ENCODE data around the gene ART1. TPM values are rescaled to one million over a fixed set of nuclear protein-coding genes. Genes with fewer than 3 reads are reported as not detected.

Gene ART1
- total and polyA plus RNA-seq, 2 donors = not detected

- H3K27ac ChIP-seq (ENCODE audit: low read depth) = no peak overlapping the region
- H3K4me3 ChIP-seq (ENCODE audit: low read depth, low read length) = no peak overlapping the region
- no peaks in the 10 kb centered on the region for H3K4me1 ChIP-seq (ENCODE audit: insufficient read depth)
- WGBS = 49% methylated on average over 2 of the region's 2 CpGs
- DNase-seq (ENCODE audit: extremely low spot score) = no peak
- H3K36me3 ChIP-seq (ENCODE audit: insufficient read depth) = peaks cover 7% of the 10 kb centered on the region
These were observed 39.9 kb downstream of the ART1 start for GRCh38 chr11:3684819-3685172.

DNA sequence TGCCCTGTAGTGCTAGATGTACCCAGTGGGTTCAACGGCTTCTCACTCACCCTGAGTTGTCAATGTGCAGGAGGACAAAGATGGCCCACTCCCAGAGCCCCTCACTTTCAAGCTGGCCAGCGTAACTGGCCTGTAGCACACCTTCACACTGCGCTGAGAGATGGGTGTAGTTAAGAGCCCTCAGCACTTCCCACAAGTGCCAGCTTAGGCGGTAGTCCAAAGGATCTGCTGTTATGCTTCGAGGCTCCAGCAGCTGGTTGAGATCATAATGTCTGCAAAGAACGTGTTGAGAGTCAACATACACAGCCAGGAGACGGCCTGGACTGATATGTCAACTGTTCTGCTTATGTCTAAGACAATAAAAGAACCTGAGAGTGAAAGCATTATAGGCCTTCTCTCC is 41.0 kb downstream of the ART1 start:
- no peak for DNase-seq (ENCODE audit: extremely low spot score)
- H3K27ac ChIP-seq (ENCODE audit: low read depth) = no peak overlapping the region
- 48% methylated on average over 7 of the region's 7 CpGs for WGBS
- no peaks in the 10 kb centered on the region for H3K4me1 ChIP-seq (ENCODE audit: insufficient read depth)
- no peak overlapping the region for H3K4me3 ChIP-seq (ENCODE audit: low read depth, low read length)
- H3K36me3 ChIP-seq (ENCODE audit: insufficient read depth) = peaks cover 5% of the 10 kb centered on the region

DNA sequence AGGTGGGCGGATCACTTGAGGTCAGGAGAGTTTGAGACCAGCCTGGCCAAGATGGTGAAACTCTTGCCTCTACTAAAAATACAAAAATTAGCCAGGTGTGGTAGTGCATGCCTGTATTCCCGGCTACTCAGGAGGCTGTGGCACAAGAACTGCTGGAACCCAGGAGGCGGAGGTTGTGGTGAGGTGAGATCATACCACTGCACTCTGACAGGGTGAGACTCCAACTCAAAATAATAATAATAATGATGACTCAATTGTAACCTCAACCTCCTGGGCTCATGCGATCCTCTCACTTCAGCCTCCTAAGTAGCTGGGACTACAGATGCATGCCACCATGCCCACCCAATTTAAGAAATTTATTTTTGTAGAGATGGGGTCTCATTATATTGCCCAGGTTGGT is 41.8 kb downstream of the ART1 start:
- Histone ChIP-seq H3K4me3 (ENCODE audit: low read depth, low read length) (no peak overlapping the region), H3K4me1 (ENCODE audit: insufficient read depth) (no peaks in the 10 kb centered on the region), H3K27ac (ENCODE audit: low read depth) (no peak overlapping the region), H3K36me3 (ENCODE audit: insufficient read depth) (peaks cover 5% of the 10 kb centered on the region)
- 98% methylated on average over 4 of the region's 4 CpGs for WGBS
- DNase-seq (ENCODE audit: extremely low spot score) = no peak

DNA sequence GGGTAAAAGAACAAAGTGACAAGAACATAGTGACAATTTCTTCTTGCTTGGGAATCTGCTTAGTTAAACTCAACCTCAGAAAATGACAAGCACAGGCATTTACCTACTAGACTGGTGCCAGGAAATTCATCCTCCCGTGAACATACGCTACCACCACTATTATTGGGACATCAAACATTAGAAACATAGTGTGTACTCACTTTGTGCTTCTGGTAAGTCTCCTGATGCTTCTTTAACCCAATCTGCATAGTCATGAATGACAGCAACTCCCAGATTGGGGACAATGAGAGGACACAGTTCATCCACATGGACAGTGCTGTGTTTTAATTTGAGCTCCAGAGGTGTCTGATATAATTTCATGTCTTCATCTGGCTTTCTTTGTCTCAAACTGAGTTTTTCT is 55.5 kb downstream of the ART1 start:
- no peak for DNase-seq (ENCODE audit: extremely low spot score)
- Histone ChIP-seq H3K4me3 (ENCODE audit: low read depth, low read length) (no peak overlapping the region), H3K36me3 (ENCODE audit: insufficient read depth) (peaks cover 8% of the 10 kb centered on the region), H3K4me1 (ENCODE audit: insufficient read depth) (no peaks in the 10 kb centered on the region), H3K27ac (ENCODE audit: low read depth) (no peak overlapping the region)
- whole genome bisulfite sequencing = 91% methylated on average over 2 of the region's 2 CpGs

DNA sequence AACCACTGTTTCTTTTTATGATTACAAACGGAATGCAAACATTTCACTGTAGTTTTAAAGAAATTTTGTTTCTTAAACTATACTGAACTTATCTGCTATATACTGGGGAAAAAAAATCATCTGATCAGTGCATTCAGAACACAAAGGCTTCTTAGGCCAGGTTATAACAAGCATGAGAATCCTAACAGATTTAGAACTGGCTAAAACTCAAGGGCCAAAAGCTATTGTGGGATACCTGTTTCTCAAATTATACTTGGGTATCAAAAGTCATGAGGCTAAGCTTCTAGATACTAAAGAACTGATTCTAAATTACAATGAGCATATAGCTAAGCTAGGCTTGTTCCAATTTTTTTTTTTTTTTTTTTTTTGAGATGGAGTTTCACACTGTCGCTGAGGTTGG is 56.0 kb downstream of the ART1 start:
- no peak for DNase-seq (ENCODE audit: extremely low spot score)
- H3K4me1 ChIP-seq (ENCODE audit: insufficient read depth) = no peaks in the 10 kb centered on the region
- H3K4me3 ChIP-seq (ENCODE audit: low read depth, low read length) = no peak overlapping the region
- 89% methylated on average over 2 of the region's 2 CpGs for WGBS
- peaks cover 8% of the 10 kb centered on the region for H3K36me3 ChIP-seq (ENCODE audit: insufficient read depth)
- H3K27ac ChIP-seq (ENCODE audit: low read depth) = no peak overlapping the region

- WGBS = 80% methylated on average over 3 of the region's 3 CpGs
These were observed 58.5 kb downstream of the ART1 start for GRCh38 chr11:3703383-3703782.

GRCh38 chr11:3707176-3707575 is 62.2 kb downstream of the ART1 start:
- DNase-seq (ENCODE audit: extremely low spot score) = no peak
- Histone ChIP-seq H3K4me3 (ENCODE audit: low read depth, low read length) (no peak overlapping the region), H3K36me3 (ENCODE audit: insufficient read depth) (peaks cover 5% of the 10 kb centered on the region), H3K4me1 (ENCODE audit: insufficient read depth) (no peaks in the 10 kb centered on the region), H3K27ac (ENCODE audit: low read depth) (no peak overlapping the region)
- WGBS = 78% methylated on average over 2 of the region's 2 CpGs

More at GRCh38 chr11:3703383-3703782, 58.5 kb downstream of the ART1 start:
- Histone ChIP-seq H3K4me3 (ENCODE audit: low read depth, low read length) (no peak overlapping the region), H3K4me1 (ENCODE audit: insufficient read depth) (no peaks in the 10 kb centered on the region), H3K27ac (ENCODE audit: low read depth) (no peak overlapping the region), H3K36me3 (ENCODE audit: insufficient read depth) (peaks cover 5% of the 10 kb centered on the region)
- no peak for DNase-seq (ENCODE audit: extremely low spot score)

DNA sequence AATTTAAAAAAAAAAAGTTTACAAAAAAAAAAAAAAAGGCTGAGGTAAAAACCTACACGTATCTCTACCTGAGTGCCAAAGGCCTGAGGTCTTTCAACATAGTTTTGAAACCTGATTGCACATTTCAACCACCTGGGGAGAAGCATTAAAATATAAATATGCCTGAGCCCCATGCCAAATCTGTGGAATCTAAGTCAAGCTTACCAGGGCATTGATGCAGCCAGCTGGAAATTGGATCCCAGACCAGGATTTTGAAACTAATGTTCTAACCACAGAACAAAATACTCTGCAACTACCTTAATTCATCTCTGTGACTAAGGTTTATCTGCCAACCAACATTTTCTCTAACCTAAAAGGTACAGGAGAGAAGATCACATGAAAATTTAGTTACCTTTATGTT is 65.0 kb downstream of the ART1 start:
- peaks cover 5% of the 10 kb centered on the region for H3K36me3 ChIP-seq (ENCODE audit: insufficient read depth)
- WGBS = 93% methylated on average over 1 of the region's 1 CpG
- H3K4me1 ChIP-seq (ENCODE audit: insufficient read depth) = no peaks in the 10 kb centered on the region
- DNase-seq (ENCODE audit: extremely low spot score) = no peak
- H3K27ac ChIP-seq (ENCODE audit: low read depth) = no peak overlapping the region
- no peak overlapping the region for H3K4me3 ChIP-seq (ENCODE audit: low read depth, low read length)

DNA sequence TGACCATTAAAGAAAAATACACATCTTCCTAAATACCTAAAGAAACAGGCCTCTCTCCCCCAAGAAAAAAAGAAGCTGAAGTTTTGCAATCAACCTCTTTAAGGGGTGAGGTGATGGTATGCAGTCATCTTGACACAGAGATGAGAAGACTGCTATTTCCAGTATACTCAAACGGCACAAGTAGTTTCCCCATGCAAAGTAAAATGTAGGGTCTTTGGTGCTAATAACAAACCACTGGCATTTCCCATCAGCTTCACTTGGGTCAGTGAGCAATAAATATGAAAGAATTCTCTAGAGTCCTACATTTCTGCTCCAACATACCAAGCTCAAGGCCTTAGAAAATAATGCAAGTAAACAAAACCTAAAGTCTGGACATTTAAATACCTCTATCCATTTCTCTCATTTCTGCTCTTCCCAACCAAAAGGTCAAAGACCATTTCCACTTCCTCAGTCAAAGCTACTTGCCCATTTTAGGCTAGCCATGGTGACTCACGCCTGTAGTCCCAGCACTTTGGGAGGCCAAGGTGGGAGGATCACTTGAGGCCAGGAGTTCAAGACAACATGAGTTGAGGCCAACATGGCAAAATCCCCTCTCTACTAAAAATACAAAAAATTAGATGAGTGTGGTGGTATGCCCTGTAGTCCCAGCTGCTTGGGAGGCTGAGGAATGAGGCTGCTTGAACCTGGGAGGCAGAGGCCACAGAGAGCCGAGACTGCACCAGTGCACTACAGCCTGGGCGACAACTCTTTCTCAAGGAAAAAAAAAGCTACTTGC is 65.7 kb downstream of the ART1 start:
- WGBS = 93% methylated on average over 4 of the region's 4 CpGs
- Histone ChIP-seq H3K4me1 (ENCODE audit: insufficient read depth) (no peaks in the 10 kb centered on the region), H3K4me3 (ENCODE audit: low read depth, low read length) (no peak overlapping the region), H3K27ac (ENCODE audit: low read depth) (no peak overlapping the region), H3K36me3 (ENCODE audit: insufficient read depth) (peaks cover 5% of the 10 kb centered on the region)
- DNase-seq (ENCODE audit: extremely low spot score) = no peak

DNA sequence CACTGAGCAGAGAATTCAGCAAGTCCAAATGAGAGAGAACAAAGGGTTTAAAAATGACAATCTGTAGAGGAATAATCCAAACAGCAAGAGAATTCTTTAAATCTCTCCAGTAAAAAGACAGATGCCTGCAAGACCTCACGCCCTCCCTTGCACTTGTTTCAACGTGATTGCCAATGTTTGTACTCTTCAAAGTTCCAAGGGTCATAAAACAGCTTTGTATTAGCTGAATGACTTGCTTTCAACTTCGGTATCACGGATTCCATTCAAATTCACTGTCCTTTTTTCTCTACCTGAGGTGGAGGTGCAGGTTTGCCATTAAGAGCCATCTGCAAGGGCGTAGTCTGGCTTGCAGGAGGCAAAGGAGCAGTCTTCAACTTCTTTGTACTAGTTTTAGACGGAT is 67.3 kb downstream of the ART1 start:
- DNase-seq (ENCODE audit: extremely low spot score) = no peak
- H3K36me3 ChIP-seq (ENCODE audit: insufficient read depth) = peaks cover 5% of the 10 kb centered on the region
- H3K4me1 ChIP-seq (ENCODE audit: insufficient read depth) = no peaks in the 10 kb centered on the region
- no peak overlapping the region for H3K27ac ChIP-seq (ENCODE audit: low read depth)
- WGBS = 67% methylated on average over 6 of the region's 6 CpGs
- no peak overlapping the region for H3K4me3 ChIP-seq (ENCODE audit: low read depth, low read length)

Small RNA genes lying within 50 kb of the gene (small RNA-seq; reads per million reads assigned to genes)
- not detected for gene RF00019

Other genes with a start within 250 kb of the ART1 start
- not detected for gene ART5, start 3.1 kb upstream of the ART1 start, total RNA-seq
- gene ART5, start 3.1 kb upstream of the ART1 start, polyA plus RNA-seq = 0.67 TPM
- gene CHRNA10, start 26.3 kb downstream of the ART1 start, total RNA-seq = 0.48 TPM
- 0.68 TPM for gene CHRNA10, start 26.3 kb downstream of the ART1 start, polyA plus RNA-seq
- 105 TPM for gene NUP98, start 152.4 kb downstream of the ART1 start, total RNA-seq
- gene NUP98, start 152.4 kb downstream of the ART1 start, polyA plus RNA-seq = 41.8 TPM
- 12.7 TPM for gene PGAP2, start 163.4 kb downstream of the ART1 start, total RNA-seq
- 15.3 TPM for gene PGAP2, start 163.4 kb downstream of the ART1 start, polyA plus RNA-seq
- 4.9 TPM for gene RHOG, start 195.8 kb downstream of the ART1 start, total RNA-seq
- gene RHOG, start 195.8 kb downstream of the ART1 start, polyA plus RNA-seq = 85.0 TPM
- gene STIM1, start 210.5 kb downstream of the ART1 start, total RNA-seq = 41.8 TPM
- gene STIM1, start 210.5 kb downstream of the ART1 start, polyA plus RNA-seq = 61.0 TPM